HG02970 (cell line): Measurements from ENCODE around the gene OR2Y1.
"Not testable (repeated sequence)": the region's sequence is repeated elsewhere in the genome, so short reads cannot be mapped to it uniquely, and the experiment has no call there.

Experiments
- ATAC-seq: cut with Tn5 transposase; IDR thresholded peaks from one replicate; pipeline ENCODE4 v1.9.1; 2021; ENCODE audit warnings: mild to moderate bottlenecking, moderate library complexity, moderate number of reproducible peaks; ENCODE audit not compliant: unreplicated experiment, low FRiP score

OR2Y1 gene

DNA sequence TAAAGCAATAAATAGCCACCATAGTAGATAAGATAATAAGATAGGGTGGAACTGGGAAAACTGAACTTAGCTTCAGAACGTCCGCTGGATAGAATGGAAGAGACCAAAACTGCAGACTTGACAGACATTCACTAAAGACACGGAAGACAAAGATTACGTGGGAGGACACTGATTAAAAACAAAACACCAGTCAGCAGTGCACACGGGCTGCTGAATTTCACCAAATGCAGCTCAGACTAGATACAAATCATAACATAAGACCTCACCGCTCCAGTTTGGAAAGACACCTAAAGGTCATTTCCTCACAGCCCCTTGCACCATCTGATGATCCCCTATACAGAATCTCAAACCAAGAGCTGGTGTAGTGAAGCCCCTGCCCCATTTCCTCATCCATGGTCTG lies 2.9 kb upstream of the OR2Y1 start:
- ATAC-seq: no peak

- not testable (repeated sequence) for ATAC-seq
Observed at GRCh38 chr5:180740953-180741352, 1.1 kb upstream of the OR2Y1 start.

- ATAC-seq: no peak
Observed at GRCh38 chr5:180739271-180739670, 587 bp downstream of the OR2Y1 start.

DNA sequence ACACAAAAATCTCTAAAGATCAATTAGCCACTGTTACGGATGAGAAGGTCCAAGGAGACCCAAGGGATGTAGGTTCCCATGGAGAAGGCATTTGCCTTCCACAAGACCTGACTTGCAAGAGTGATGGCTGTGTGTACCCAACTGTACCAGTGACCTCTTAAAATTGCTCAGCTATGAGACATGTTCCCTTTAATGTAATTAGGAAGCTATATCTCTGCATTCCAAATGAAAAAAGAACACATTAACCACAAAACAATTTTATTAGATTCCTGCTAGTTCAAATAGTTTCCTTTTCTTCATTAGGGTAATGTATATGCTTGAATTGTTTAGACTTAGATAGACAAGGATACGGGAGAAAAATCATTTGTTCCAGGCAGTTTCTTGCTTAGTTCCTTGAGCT lies 3.3 kb downstream of the OR2Y1 start:
- ATAC-seq: no peak

DNA sequence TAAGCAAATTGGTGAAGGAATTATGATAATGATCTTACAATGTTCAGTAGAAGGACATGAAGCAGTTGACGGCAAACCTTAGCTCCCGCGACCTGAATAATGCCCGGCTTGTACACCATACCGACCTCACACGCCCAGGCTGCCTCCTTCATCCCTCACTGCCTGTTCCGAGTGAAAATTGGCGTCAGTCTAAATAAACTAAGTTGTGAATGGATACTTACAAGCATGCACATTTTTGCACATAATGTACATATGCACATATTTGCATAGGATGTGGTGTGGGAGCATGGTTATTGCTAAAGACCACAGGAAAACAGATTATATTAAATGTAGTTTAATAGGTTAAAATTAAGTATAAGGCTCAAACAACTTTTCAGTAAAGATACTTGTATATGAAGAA lies 14.9 kb downstream of the OR2Y1 start:
- no peak for ATAC-seq

DNA sequence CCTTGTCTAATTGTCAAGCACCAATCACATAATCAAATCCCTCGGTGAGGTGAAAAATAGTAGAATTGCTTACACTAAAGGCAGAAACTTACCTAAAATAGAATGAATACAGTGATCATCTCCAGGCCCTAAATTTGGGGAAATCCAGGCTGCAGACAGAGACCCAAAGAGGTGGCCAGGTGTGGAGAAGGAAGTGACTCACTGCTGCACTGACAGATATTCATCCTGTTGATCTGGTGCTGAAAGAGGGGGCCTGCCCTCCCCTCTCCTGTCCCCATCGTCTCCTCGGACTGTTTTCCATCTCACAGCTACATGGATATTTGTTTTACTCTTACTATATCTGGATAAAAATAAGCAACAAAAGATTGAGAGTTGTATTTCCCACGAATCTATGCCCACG lies 15.9 kb downstream of the OR2Y1 start:
- ATAC-seq: no peak

GRCh38 chr5:180720486-180720885 lies 19.4 kb downstream of the OR2Y1 start:
- no peak for ATAC-seq

DNA sequence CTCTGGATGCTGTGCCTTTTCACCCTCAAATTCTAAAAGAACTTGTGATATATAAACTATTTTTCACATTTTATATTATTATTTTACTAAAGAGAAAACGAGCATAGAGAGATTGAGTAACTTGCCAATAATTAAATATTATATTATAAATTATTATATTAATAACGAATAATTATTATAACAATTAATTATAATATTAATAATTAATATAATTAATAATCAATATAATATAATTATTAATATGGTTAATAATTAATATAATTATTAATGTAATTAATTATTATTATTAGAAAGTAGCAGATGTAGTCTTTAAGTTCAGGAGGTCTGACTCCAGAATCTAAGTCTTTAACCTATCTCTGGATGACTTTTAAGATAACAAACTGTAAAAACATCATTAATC lies 20.1 kb downstream of the OR2Y1 start:
- ATAC-seq: no peak

DNA sequence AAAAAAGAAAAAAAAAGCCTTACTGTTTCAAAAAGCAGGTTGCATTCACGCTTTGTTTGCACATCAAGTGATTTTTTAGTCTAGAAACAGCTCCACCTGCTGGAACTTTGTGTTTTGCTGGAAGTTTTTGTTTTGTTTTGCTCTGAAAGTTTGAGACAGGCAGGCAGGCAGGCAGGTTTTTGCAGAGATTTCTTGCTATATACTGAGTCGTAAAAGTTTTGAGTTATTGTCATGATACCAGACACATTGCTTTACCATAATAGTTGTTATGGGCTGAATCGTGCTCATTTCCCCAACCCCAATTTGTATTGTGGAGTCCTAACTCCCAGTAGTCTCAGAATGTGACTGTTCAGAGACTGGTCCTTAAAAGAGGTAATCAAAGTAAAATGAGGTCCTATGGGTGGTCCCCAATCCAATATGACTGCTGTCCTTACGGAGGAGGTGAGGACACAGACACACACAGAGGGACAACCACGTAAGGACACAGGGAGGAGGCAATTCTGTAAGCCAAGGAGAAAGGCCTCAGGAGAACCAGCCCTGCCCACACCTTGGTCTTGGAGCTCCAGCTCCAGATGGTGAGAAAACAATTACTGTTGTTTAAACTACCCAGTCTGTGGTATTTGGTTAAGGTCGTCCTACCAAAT lies 20.9 kb downstream of the OR2Y1 start:
- ATAC-seq: no peak

- peak; percentile 54 for ATAC-seq
Observed at GRCh38 chr5:180717989-180718388, 21.9 kb downstream of the OR2Y1 start.

GRCh38 chr5:180704362-180704761 lies 35.5 kb downstream of the OR2Y1 start:
- ATAC-seq: no peak

- ATAC-seq: no peak
Observed at GRCh38 chr5:180703912-180704311, 35.9 kb downstream of the OR2Y1 start.

DNA sequence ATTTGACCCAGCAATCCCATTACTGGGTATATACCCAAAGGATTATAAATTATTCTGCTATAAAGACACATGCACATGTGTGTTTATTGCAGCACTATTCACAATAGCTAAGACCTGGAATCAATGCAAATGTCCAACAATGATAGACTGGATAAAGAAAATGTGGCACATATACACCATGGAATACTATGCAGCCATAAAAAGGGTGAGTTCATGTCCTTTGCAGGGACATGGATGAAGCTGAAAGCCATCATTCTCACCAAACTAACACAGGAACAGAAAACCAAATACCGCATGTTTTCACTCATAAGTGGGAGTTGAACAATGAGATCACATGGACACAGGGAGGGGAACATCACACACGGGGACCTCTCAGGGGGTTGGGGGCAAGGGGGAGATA lies 36.5 kb downstream of the OR2Y1 start:
- ATAC-seq: not testable (repeated sequence)

DNA sequence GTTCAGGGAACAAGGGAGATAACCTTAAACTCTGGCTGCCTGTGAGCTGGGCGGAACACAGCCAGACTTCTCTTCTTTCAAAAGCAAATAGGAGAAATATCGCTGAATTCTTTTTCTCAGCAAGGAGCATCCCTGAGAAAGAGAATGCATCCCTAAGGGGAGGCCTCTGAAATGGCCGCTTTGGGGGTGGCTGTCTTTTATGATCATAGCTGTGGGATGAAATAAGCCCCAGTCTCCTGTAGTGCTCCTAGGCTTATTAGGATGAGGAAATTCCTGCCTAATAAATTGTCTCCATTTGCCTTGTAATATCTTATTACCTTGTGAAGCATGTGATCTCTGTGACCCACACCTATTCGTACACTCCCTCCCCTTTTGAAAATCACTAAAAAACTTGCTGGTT lies 39.4 kb downstream of the OR2Y1 start:
- not testable (repeated sequence) for ATAC-seq

- ATAC-seq: no peak
Observed at GRCh38 chr5:180699042-180699441, 40.8 kb downstream of the OR2Y1 start.

DNA sequence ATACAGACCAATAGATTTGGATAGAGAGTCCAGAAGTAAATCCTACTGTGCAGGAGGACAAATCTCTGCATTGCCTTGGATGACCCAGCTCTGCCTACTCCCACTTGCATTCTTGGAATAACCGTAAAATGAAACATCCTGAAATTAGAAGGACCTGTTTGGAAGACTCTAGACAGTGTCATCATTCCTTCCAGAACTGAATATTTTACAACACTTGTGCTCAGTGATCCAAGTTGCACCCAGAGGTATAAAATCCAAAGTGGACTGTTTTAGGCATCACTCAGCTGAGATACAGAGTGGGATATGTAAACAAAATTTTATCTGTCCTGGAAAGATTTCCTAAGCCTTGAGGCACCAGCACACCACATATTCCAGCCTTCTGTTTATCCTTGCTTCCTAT lies 43.7 kb downstream of the OR2Y1 start:
- ATAC-seq: no peak

DNA sequence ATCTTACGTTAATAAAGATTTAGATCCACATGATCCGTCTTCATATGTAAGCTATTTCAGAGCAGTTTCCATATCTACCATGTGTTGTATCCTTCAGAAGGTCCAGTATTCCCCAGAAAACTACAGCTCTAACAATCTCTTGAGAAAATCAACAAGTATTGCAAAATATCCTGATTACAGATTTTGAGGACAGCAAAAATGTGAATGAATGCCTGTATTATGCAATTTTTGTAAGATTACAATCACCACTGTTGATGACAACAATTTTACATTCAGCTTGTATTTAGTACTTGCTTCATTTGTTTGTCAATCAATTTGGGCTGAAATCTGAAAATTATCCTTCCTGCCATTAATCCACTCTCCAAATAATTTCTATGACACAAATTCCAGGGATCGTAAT lies 47.4 kb downstream of the OR2Y1 start:
- no peak for ATAC-seq

- ATAC-seq: no peak
Observed at GRCh38 chr5:180691046-180691445, 48.8 kb downstream of the OR2Y1 start.

- no peak for ATAC-seq
Observed at GRCh38 chr5:180690562-180690961, 49.3 kb downstream of the OR2Y1 start.

DNA sequence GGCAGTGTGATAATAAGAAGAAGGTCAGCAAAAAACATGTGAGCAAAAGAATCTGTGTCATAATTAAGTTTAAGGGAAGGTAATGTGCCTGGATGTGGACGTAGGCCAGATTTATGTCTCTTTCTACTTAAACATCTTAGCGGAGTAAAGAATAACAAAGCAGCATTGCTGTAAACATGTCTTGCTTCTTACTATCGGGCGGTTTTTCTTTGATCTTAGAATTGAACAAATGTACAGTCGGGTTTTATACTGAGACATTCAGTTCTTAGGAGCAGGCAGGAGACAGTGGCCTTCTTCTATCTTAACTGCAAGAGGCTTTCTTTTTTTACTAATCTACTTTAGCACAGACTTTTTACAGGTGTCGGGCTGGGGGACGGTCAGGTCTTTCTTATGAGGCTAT lies 50.1 kb downstream of the OR2Y1 start:
- no peak for ATAC-seq
